OCI-LY1 (cell line): ENCODE data around the gene E2F6.

Source experiments
- H2AFZ ChIP-seq: fragments of 200-600 bp; sonication (generic), shearing (Covaris generic); 2 replicates; pipeline ENCODE4 v1.6.0; 2014; ENCODE audit warnings: antibody characterized with exemption, mild to moderate bottlenecking, low read length
- H3F3A ChIP-seq: fragments of 200-600 bp; sonication (generic), shearing (Covaris generic); 2 replicates; pipeline ENCODE4 v1.6.0; 2014; ENCODE audit warnings: mild to moderate bottlenecking, antibody characterized with exemption, low read length, moderate library complexity; ENCODE audit not compliant: insufficient read depth
- H3K27ac ChIP-seq: fragments of 200-600 bp; sonication (generic); 2 replicates; pipeline ENCODE4 v1.5.1; 2014; ENCODE audit warnings: low read length, mixed run types, mild to moderate bottlenecking, low read depth; ENCODE audit not compliant: poor library complexity, severe bottlenecking
- H3K27me3 ChIP-seq: fragments of 200-600 bp; sonication (generic); 2 replicates; pipeline ENCODE4 v1.6.0; 2014; ENCODE audit warnings: antibody characterized with exemption, mild to moderate bottlenecking, low read length, moderate library complexity; ENCODE audit not compliant: insufficient read depth
- H3K36me3 ChIP-seq: fragments of 200-600 bp; sonication (generic); 2 replicates; pipeline ENCODE4 v1.6.1; 2014; ENCODE audit warnings: mild to moderate bottlenecking, antibody characterized with exemption, low read length, moderate library complexity, mixed read lengths; ENCODE audit not compliant: insufficient read depth
- H3K4me1 ChIP-seq: fragments of 200-600 bp; sonication (generic); 2 replicates; pipeline ENCODE4 v1.5.1; 2014; ENCODE audit warnings: mild to moderate bottlenecking, low read length, moderate library complexity; ENCODE audit not compliant: insufficient read depth, severe bottlenecking
- H3K4me2 ChIP-seq: fragments of 200-600 bp; sonication (generic), shearing (Covaris generic); 2 replicates; pipeline ENCODE4 v1.6.1; 2014; ENCODE audit warnings: low read length
- H3K4me3 ChIP-seq: fragments of 200-600 bp; sonication (generic); 2 replicates; pipeline ENCODE4 v1.5.1; 2014; ENCODE audit warnings: low read length, low read depth, mild to moderate bottlenecking, mixed read lengths; ENCODE audit not compliant: poor library complexity, severe bottlenecking
- H3K79me2 ChIP-seq: fragments of 200-600 bp; shearing (Covaris generic); 2 replicates; pipeline ENCODE4 v1.6.1; 2016; ENCODE audit warnings: mixed run types, low read length, mixed read lengths; ENCODE audit not compliant: insufficient read depth
- H3K9ac ChIP-seq: fragments of 200-600 bp; sonication (generic), shearing (Covaris generic); 2 replicates; pipeline ENCODE4 v1.6.1; 2014; ENCODE audit warnings: mild to moderate bottlenecking, low read length, mixed read lengths
- H3K9me2 ChIP-seq: fragments of 200-600 bp; sonication (generic), shearing (Covaris generic); 2 replicates; pipeline ENCODE4 v1.6.1; 2014; ENCODE audit warnings: low read depth, mild to moderate bottlenecking, low read length, mixed read lengths
- H3K9me3 ChIP-seq: fragments of 200-600 bp; shearing (Covaris generic); 2 replicates; pipeline ENCODE4 v1.6.1; 2014; ENCODE audit warnings: low read length, mixed read lengths
- H4K20me1 ChIP-seq: fragments of 200-600 bp; sonication (generic), shearing (Covaris generic); 2 replicates; pipeline ENCODE4 v1.6.0; 2016; ENCODE audit warnings: mild to moderate bottlenecking, low read length; ENCODE audit not compliant: insufficient read depth
- CTCF ChIP-seq: fragments of 200-600 bp; sonication (generic), shearing (Covaris generic); IDR thresholded peaks from 2 replicates; pipeline ENCODE4 v1.5.1; 2017; ENCODE audit warnings: mild to moderate bottlenecking, antibody characterized with exemption, low read length, moderate library complexity, mixed read lengths
- EZH2 ChIP-seq: fragments of 200-600 bp; sonication (generic), shearing (Covaris generic); IDR thresholded peaks from 2 replicates; pipeline ENCODE4 v1.8.0; 2017; ENCODE audit warnings: borderline replicate concordance, mixed run types, mild to moderate bottlenecking, antibody characterized with exemption, low read length, moderate library complexity, mixed read lengths

E2F6 gene

GRCh38 chr2:11493282-11493681 is 27.3 kb upstream of the E2F6 start:
- peaks cover 9% of the 10 kb centered on the region for H3K4me1 ChIP-seq
- H3K4me3 ChIP-seq, result no peak overlapping the region
- TF ChIP-seq CTCF, result no peak
- no peak for TF ChIP-seq EZH2
- H3K9ac ChIP-seq, result no peak overlapping the region
- peaks cover 3% of the 10 kb centered on the region for H3K9me3 ChIP-seq
- H3K4me2 ChIP-seq, result no peak overlapping the region
- no peaks in the 10 kb centered on the region for H3K27me3 ChIP-seq
- H4K20me1 ChIP-seq, result no peaks in the 10 kb centered on the region
- H3K79me2 ChIP-seq, result no peaks in the 10 kb centered on the region
- H3K36me3 ChIP-seq, result no peaks in the 10 kb centered on the region; the same call in 1 of the 2 replicates
- H3F3A ChIP-seq, result no peaks in the 10 kb centered on the region
- no peak overlapping the region for H2AFZ ChIP-seq
- no peak overlapping the region for H3K27ac ChIP-seq
- H3K9me2 ChIP-seq, result no peaks in the 10 kb centered on the region

DNA sequence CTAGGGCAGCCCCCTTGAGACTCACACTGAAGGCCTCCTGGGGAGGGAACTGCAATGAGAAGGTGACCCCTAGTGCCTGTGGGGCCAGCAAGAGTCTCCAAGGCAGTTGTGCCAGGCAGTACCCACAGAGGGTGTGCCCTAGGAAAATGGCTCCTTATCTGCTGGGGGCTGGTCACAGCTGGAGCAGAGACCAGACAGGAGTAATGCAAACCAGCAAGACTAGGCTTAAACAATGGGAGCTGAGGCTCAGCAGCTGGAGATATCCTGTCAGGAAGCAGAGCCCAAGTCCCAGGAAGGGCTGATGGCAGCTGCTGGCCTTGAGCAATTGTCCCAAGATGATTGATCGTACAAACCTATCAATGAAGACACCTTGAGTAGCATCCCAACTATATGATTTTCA is 26.8 kb upstream of the E2F6 start:
- no peaks in the 10 kb centered on the region for H4K20me1 ChIP-seq
- H3K27ac ChIP-seq, result no peak overlapping the region

DNA sequence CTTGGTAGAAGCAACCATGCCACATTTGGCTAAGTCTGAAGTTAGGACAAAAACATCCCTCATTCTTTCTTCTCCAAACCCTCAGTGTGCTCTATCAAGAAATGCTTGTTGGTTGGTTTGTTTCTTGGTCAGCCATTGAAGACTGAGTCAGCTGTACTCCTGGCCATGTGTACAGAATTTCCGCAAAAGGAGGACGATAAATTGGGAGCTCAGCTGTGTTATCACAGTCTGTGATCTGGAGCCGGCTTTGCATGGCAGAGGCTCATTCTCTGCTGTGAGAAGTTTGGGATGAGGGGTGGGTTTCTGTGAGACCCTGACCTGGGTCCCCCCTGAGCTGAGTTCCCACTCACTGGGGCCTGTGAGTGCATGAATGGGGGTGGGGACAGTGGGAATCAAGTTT is 26.3 kb upstream of the E2F6 start:
- Histone ChIP-seq H3K4me3 (no peak overlapping the region), H3K27ac (no peak overlapping the region), H3K9me2 (no peaks in the 10 kb centered on the region), H3K4me1 (no peaks in the 10 kb centered on the region), H4K20me1 (no peaks in the 10 kb centered on the region), H2AFZ (no peak overlapping the region), H3K36me3 (no peaks in the 10 kb centered on the region; the same call in 1 of the 2 replicates), H3K9ac (no peak overlapping the region), H3K79me2 (no peaks in the 10 kb centered on the region), H3F3A (no peaks in the 10 kb centered on the region), H3K9me3 (peaks cover 3% of the 10 kb centered on the region), H3K4me2 (no peak overlapping the region), H3K27me3 (no peaks in the 10 kb centered on the region)
- TF ChIP-seq CTCF (no peak), EZH2 (no peak)

More for the DNA sequence above, 26.8 kb upstream of the E2F6 start:
- Histone ChIP-seq H2AFZ (no peak overlapping the region), H3K4me2 (no peak overlapping the region), H3K36me3 (no peaks in the 10 kb centered on the region; the same call in 1 of the 2 replicates), H3K4me1 (peaks cover 5% of the 10 kb centered on the region), H3K27me3 (no peaks in the 10 kb centered on the region), H3F3A (no peaks in the 10 kb centered on the region), H3K9me3 (peaks cover 3% of the 10 kb centered on the region), H3K4me3 (no peak overlapping the region), H3K79me2 (no peaks in the 10 kb centered on the region), H3K9me2 (no peaks in the 10 kb centered on the region), H3K9ac (no peak overlapping the region)
- no peak for TF ChIP-seq CTCF
- no peak for TF ChIP-seq EZH2
